Endothelial cell (in vitro differentiated cells): ENCODE data around the gene ANKRD18B. TPM values are rescaled to one million over a fixed set of nuclear protein-coding genes. Genes with fewer than 3 reads are reported as not detected.
"Not testable (repeated sequence)": the region's sequence is repeated elsewhere in the genome, so short reads cannot be mapped to it uniquely, and the experiment has no call there.

Experiments used
- DNase-seq: peaks from one replicate; pipeline ENCODE4 v3.0.0; 2021; ENCODE audit warnings: low spot score
- H3K27ac Mint-ChIP-seq: one replicate; pipeline ENCODE4 v1.8.0; 2021; ENCODE audit warnings: mixed read lengths, inconsistent platforms; ENCODE audit not compliant: unreplicated experiment
- H3K27me3 Mint-ChIP-seq: one replicate; pipeline ENCODE4 v1.8.0; 2021; ENCODE audit warnings: mild to moderate bottlenecking, moderate library complexity, mixed read lengths, inconsistent platforms; ENCODE audit not compliant: unreplicated experiment
- H3K36me3 Mint-ChIP-seq: one replicate; pipeline ENCODE4 v1.8.0; 2021; ENCODE audit warnings: mild to moderate bottlenecking, low read depth, mixed read lengths, inconsistent platforms; ENCODE audit not compliant: unreplicated experiment
- H3K4me1 Mint-ChIP-seq: one replicate; pipeline ENCODE4 v1.8.0; 2021; ENCODE audit warnings: mild to moderate bottlenecking, mixed read lengths, inconsistent platforms; ENCODE audit not compliant: unreplicated experiment
- H3K4me3 Mint-ChIP-seq: one replicate; pipeline ENCODE4 v1.8.0; 2021; ENCODE audit warnings: mild to moderate bottlenecking, mixed read lengths, inconsistent platforms; ENCODE audit not compliant: unreplicated experiment
- H3K9me3 Mint-ChIP-seq: one replicate; pipeline ENCODE4 v1.8.0; 2021; ENCODE audit warnings: mixed read lengths, inconsistent platforms; ENCODE audit not compliant: unreplicated experiment
- total RNA-seq: library from RNA; stranded (reverse); fragmentation: NEBNext Ultra II Directional; extraction: Animal tissue kit (Norgen Biotek cat#: 25700); gene quantifications from one replicate; pipeline ENCODE4 v1.2.1, GENCODE V29; 2021; ENCODE audit not compliant: unreplicated experiment

ANKRD18B gene
- total RNA-seq, 1 donor from 2014 or later: 0.41 TPM

- H3K4me3 Mint-ChIP-seq, H3K4me1 Mint-ChIP-seq, H3K27ac Mint-ChIP-seq, H3K9me3 Mint-ChIP-seq, H3K27me3 Mint-ChIP-seq, DNase-seq, H3K36me3 Mint-ChIP-seq: not testable (repeated sequence)
Measured at GRCh38 chr9:33582686-33583085, 58.6 kb downstream of the ANKRD18B start.

GRCh38 chr9:33586128-33586527 lies 62.1 kb downstream of the ANKRD18B start:
- H3K4me3 Mint-ChIP-seq, H3K27me3 Mint-ChIP-seq, H3K36me3 Mint-ChIP-seq, H3K27ac Mint-ChIP-seq, DNase-seq, H3K4me1 Mint-ChIP-seq, H3K9me3 Mint-ChIP-seq: not testable (repeated sequence)

GRCh38 chr9:33587799-33588198 lies 63.7 kb downstream of the ANKRD18B start:
- DNase-seq, H3K27ac Mint-ChIP-seq, H3K27me3 Mint-ChIP-seq, H3K9me3 Mint-ChIP-seq, H3K36me3 Mint-ChIP-seq, H3K4me3 Mint-ChIP-seq, H3K4me1 Mint-ChIP-seq: not testable (repeated sequence)

GRCh38 chr9:33588876-33589275 lies 64.8 kb downstream of the ANKRD18B start:
- DNase-seq, H3K4me1 Mint-ChIP-seq, H3K36me3 Mint-ChIP-seq, H3K27ac Mint-ChIP-seq, H3K27me3 Mint-ChIP-seq, H3K9me3 Mint-ChIP-seq, H3K4me3 Mint-ChIP-seq: not testable (repeated sequence)

GRCh38 chr9:33590857-33591256 lies 66.8 kb downstream of the ANKRD18B start:
- not testable (repeated sequence) for H3K4me1 Mint-ChIP-seq, H3K27me3 Mint-ChIP-seq, H3K27ac Mint-ChIP-seq, H3K4me3 Mint-ChIP-seq, H3K9me3 Mint-ChIP-seq, DNase-seq, H3K36me3 Mint-ChIP-seq

- H3K4me3 Mint-ChIP-seq: peak overlapping the region; percentile 47
- DNase-seq, H3K9me3 Mint-ChIP-seq, H3K4me1 Mint-ChIP-seq, H3K27me3 Mint-ChIP-seq, H3K36me3 Mint-ChIP-seq, H3K27ac Mint-ChIP-seq: not testable (repeated sequence)
Measured at GRCh38 chr9:33596974-33597373, 72.9 kb downstream of the ANKRD18B start.

GRCh38 chr9:33597386-33597785 lies 73.3 kb downstream of the ANKRD18B start:
- H3K36me3 Mint-ChIP-seq, H3K4me3 Mint-ChIP-seq, H3K4me1 Mint-ChIP-seq, H3K9me3 Mint-ChIP-seq, H3K27ac Mint-ChIP-seq, H3K27me3 Mint-ChIP-seq, DNase-seq: not testable (repeated sequence)

GRCh38 chr9:33598796-33599379 lies 74.8 kb downstream of the ANKRD18B start:
- H3K4me3 Mint-ChIP-seq, H3K36me3 Mint-ChIP-seq, H3K27me3 Mint-ChIP-seq, DNase-seq, H3K9me3 Mint-ChIP-seq, H3K4me1 Mint-ChIP-seq, H3K27ac Mint-ChIP-seq: not testable (repeated sequence)

GRCh38 chr9:33600911-33601310 lies 76.9 kb downstream of the ANKRD18B start:
- not testable (repeated sequence) for H3K27ac Mint-ChIP-seq, H3K27me3 Mint-ChIP-seq

GRCh38 chr9:33604249-33604648 lies 80.2 kb downstream of the ANKRD18B start:
- H3K4me3 Mint-ChIP-seq, H3K27me3 Mint-ChIP-seq, H3K4me1 Mint-ChIP-seq, H3K9me3 Mint-ChIP-seq, H3K27ac Mint-ChIP-seq, DNase-seq, H3K36me3 Mint-ChIP-seq: not testable (repeated sequence)

More at GRCh38 chr9:33600911-33601310, 76.9 kb downstream of the ANKRD18B start:
- not testable (repeated sequence) for DNase-seq, H3K36me3 Mint-ChIP-seq, H3K9me3 Mint-ChIP-seq, H3K4me3 Mint-ChIP-seq, H3K4me1 Mint-ChIP-seq

- not testable (repeated sequence) for H3K27me3 Mint-ChIP-seq, H3K4me3 Mint-ChIP-seq, H3K36me3 Mint-ChIP-seq, H3K27ac Mint-ChIP-seq, H3K9me3 Mint-ChIP-seq, H3K4me1 Mint-ChIP-seq, DNase-seq
Measured at GRCh38 chr9:33604936-33605335, 80.9 kb downstream of the ANKRD18B start.
